ENCODE data around the gene PWWP2B. TPM values are rescaled to one million over a fixed set of nuclear protein-coding genes. Genes with fewer than 3 reads are reported as not detected.

The PWWP2B gene
- total and polyA plus RNA-seq, 10 of the 15 experiments (the other 5 are each of a cell fraction or from before 2014, with no cell fraction given): 0.04 to 0.87 (median 0.35) TPM; not detected in 4

DNA sequence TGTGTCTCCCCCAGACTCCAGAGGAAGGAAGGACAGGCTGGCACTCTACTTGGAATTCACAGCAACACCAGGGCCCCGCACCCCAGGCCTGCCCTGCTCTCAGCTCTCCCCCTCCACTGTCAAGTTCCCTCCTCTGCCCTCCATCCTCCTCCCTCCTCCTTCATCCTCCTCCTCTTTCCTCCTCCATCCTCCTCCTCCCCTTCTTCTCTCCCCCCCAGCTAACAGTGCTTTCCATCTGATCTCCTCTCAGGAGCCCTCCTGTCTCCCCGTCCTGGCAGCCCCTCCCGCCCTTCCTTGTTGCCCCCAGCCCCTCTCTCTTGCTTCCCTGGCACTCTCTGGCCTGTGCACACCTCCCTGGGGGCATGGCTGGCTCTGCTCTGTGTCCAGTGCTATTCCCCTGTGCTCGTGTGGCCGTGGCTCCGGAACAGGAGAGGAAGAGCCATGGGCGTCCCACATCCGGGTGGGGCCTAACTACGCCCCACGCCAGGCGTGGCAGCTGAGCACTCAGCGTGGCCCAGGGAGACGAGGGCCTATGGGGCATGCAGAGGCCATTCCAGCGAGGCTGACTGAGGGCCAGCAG is 64.2 kb downstream of the PWWP2B start (continued):
- TF ChIP-seq, protein P1, sequence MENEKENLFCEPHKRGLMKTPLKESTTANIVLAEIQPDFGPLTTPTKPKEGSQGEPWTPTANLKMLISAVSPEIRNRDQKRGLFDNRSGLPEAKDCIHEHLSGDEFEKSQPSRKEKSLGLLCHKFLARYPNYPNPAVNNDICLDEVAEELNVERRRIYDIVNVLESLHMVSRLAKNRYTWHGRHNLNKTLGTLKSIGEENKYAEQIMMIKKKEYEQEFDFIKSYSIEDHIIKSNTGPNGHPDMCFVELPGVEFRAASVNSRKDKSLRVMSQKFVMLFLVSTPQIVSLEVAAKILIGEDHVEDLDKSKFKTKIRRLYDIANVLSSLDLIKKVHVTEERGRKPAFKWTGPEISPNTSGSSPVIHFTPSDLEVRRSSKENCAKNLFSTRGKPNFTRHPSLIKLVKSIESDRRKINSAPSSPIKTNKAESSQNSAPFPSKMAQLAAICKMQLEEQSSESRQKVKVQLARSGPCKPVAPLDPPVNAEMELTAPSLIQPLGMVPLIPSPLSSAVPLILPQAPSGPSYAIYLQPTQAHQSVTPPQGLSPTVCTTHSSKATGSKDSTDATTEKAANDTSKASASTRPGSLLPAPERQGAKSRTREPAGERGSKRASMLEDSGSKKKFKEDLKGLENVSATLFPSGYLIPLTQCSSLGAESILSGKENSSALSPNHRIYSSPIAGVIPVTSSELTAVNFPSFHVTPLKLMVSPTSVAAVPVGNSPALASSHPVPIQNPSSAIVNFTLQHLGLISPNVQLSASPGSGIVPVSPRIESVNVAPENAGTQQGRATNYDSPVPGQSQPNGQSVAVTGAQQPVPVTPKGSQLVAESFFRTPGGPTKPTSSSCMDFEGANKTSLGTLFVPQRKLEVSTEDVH (IDR thresholded peaks at IDR 0.05; ENCODE audit: low read depth, partially characterized antibody): no peak
- TF ChIP-seq, protein P2, sequence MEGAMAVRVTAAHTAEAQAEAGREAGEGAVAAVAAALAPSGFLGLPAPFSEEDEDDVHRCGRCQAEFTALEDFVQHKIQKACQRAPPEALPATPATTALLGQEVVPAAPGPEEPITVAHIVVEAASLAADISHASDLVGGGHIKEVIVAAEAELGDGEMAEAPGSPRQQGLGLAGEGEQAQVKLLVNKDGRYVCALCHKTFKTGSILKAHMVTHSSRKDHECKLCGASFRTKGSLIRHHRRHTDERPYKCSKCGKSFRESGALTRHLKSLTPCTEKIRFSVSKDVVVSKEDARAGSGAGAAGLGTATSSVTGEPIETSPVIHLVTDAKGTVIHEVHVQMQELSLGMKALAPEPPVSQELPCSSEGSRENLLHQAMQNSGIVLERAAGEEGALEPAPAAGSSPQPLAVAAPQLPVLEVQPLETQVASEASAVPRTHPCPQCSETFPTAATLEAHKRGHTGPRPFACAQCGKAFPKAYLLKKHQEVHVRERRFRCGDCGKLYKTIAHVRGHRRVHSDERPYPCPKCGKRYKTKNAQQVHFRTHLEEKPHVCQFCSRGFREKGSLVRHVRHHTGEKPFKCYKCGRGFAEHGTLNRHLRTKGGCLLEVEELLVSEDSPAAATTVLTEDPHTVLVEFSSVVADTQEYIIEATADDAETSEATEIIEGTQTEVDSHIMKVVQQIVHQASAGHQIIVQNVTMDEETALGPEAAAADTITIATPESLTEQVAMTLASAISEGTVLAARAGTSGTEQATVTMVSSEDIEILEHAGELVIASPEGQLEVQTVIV (IDR thresholded peaks at IDR 0.05; ENCODE audit: borderline replicate concordance, partially characterized antibody): no peak
- TF ChIP-seq SMAD1 (IDR thresholded peaks at IDR 0.05; ENCODE audit: low read depth, partially characterized antibody) (no peak), SREBF2 (IDR thresholded peaks at IDR 0.05; ENCODE audit: low read length) (no peak), ATF7 (IDR thresholded peaks at IDR 0.05; ENCODE audit: low read depth) (no peak), SUPT20H (IDR thresholded peaks at IDR 0.05; ENCODE audit: borderline replicate concordance, control insufficient read depth, low read depth, low read length) (no peak)
